IMR-90 (cell line): Measurements from ENCODE around the gene KDM4B. TPM values are rescaled to one million over a fixed set of nuclear protein-coding genes. Genes with fewer than 3 reads are reported as not detected.

Source experiments
- ATAC-seq: fragments of 200-7000 bp; cut with Tn5 transposase; 2 replicates; pipeline ENCODE4 v1.9.1; 2020; ENCODE audit warnings: low read depth, mild to moderate bottlenecking, moderate library complexity
- BruUV-seq: library from RNA; stranded (reverse); fragments of 400-500 nt; replicated peaks from 2 replicates; lab custom pipeline; 2021; lab: Mats Ljungman, UMichigan
- CTCF ChIA-PET: fragments of 300-600 bp; formaldehyde crosslinking; extraction: SDS; loops from one replicate; lab custom pipeline; 2021; ENCODE audit warnings: antibody characterized with exemption; lab: Yijun Ruan, JAX
- POLR2A ChIA-PET: fragments of 300-600 bp; sonication (Branson Sonifier 250); formaldehyde crosslinking; loops from one replicate; lab custom pipeline; 2022; ENCODE audit warnings: antibody characterized with exemption; ENCODE audit not compliant: unreplicated experiment; lab: Charles Lee
- DNase-seq: peaks from one replicate; pipeline ENCODE4 v3.0.0; 2013
- H2AFZ ChIP-seq: replicated peaks from 2 replicates; pipeline ENCODE3; 2013; ENCODE audit warnings: low read length, mild to moderate bottlenecking; ENCODE audit not compliant: poor library complexity
- H2AK5ac ChIP-seq: 2 replicates; pipeline ENCODE4 v1.6.1; 2013; ENCODE audit warnings: low read depth, low read length, inconsistent platforms
- H2AK9ac ChIP-seq: replicated peaks from 2 replicates; pipeline ENCODE3; 2013; ENCODE audit warnings: mild to moderate bottlenecking, low read depth, low read length, moderate library complexity; ENCODE audit not compliant: poor library complexity
- H2BK120ac ChIP-seq: 2 replicates; pipeline ENCODE4 v1.6.1; 2013; ENCODE audit warnings: low read depth, low read length, inconsistent platforms
- H2BK15ac ChIP-seq: 3 replicates; pipeline ENCODE4 v1.6.1; 2013; ENCODE audit warnings: low read depth, low read length, inconsistent platforms
- H2BK20ac ChIP-seq: 2 replicates; pipeline ENCODE4 v1.6.1; 2013; ENCODE audit warnings: low read depth, mild to moderate bottlenecking, inconsistent platforms, low read length, moderate library complexity
- H2BK5ac ChIP-seq: 2 replicates; pipeline ENCODE4 v1.6.1; 2013; ENCODE audit warnings: mild to moderate bottlenecking, low read depth, low read length, inconsistent platforms; ENCODE audit not compliant: poor library complexity, severe bottlenecking
- H3K14ac ChIP-seq: replicated peaks from 2 replicates; pipeline ENCODE4 v1.6.1; 2013; ENCODE audit warnings: low read depth, low read length, inconsistent platforms
- H3K18ac ChIP-seq: 2 replicates; pipeline ENCODE4 v1.6.1; 2013; ENCODE audit warnings: low read depth, low read length, control low read depth
- H3K23ac ChIP-seq: 2 replicates; pipeline ENCODE4 v1.6.1; 2013; ENCODE audit warnings: low read depth, low read length, inconsistent platforms
- H3K27ac ChIP-seq: 2 replicates; pipeline ENCODE4 v1.5.1; 2013; ENCODE audit warnings: mild to moderate bottlenecking, control low read depth, low read length; ENCODE audit not compliant: insufficient read depth
- H3K27me3 ChIP-seq: 2 replicates; pipeline ENCODE4 v1.6.1; 2013; ENCODE audit warnings: low read length; ENCODE audit not compliant: control insufficient read depth, insufficient read depth
- H3K36me3 ChIP-seq: 2 replicates; pipeline ENCODE4 v1.6.1; 2013; ENCODE audit warnings: low read length, mixed read lengths; ENCODE audit not compliant: control insufficient read depth, insufficient read depth
- H3K4ac ChIP-seq: 2 replicates; pipeline ENCODE4 v1.6.1; 2013; ENCODE audit warnings: low read depth, low read length, inconsistent platforms
- H3K4me1 ChIP-seq: 2 replicates; pipeline ENCODE4 v1.6.1; 2013; ENCODE audit warnings: low read length, mixed read lengths; ENCODE audit not compliant: control insufficient read depth, insufficient read depth
- H3K4me2 ChIP-seq: 2 replicates; pipeline ENCODE4 v1.6.1; 2013; ENCODE audit warnings: low read depth, mild to moderate bottlenecking, control low read depth, low read length, moderate library complexity
- H3K4me3 ChIP-seq: 2 replicates; pipeline ENCODE4 v1.5.1; 2013; ENCODE audit warnings: low read depth, mild to moderate bottlenecking, control low read depth, low read length, moderate library complexity; ENCODE audit not compliant: insufficient read depth
- H3K56ac ChIP-seq: 2 replicates; pipeline ENCODE4 v1.6.1; 2013; ENCODE audit warnings: low read length, inconsistent platforms; ENCODE audit not compliant: insufficient read depth; ENCODE audit errors: extremely low read depth
- H3K79me1 ChIP-seq, 2 experiments: 2 replicates each; pipeline ENCODE4 v1.6.1; 2013; ENCODE audit warnings: low read length in 2 of 2, inconsistent platforms in 1 of 2, low read depth in 1 of 2
- H3K9ac ChIP-seq: 2 replicates; pipeline ENCODE4 v1.6.1; 2013; ENCODE audit warnings: low read depth, low read length, control low read depth
- H3K9me1 ChIP-seq: 2 replicates; pipeline ENCODE4 v1.6.1; 2013; ENCODE audit warnings: low read length, inconsistent platforms; ENCODE audit not compliant: insufficient read depth
- H3K9me3 ChIP-seq: 2 replicates; pipeline ENCODE4 v1.6.1; 2013; ENCODE audit warnings: low read length; ENCODE audit not compliant: control insufficient read depth, insufficient read depth
- H4K20me1 ChIP-seq: 2 replicates; pipeline ENCODE4 v1.6.1; 2013; ENCODE audit warnings: low read length, inconsistent platforms; ENCODE audit not compliant: insufficient read depth
- H4K5ac ChIP-seq: 2 replicates; pipeline ENCODE4 v1.6.1; 2013; ENCODE audit warnings: mild to moderate bottlenecking, low read depth, low read length, control low read depth
- H4K8ac ChIP-seq, 2 experiments: 2 replicates each; pipeline ENCODE4 v1.6.1; 2013; ENCODE audit warnings: low read depth in 2 of 2, low read length in 2 of 2, control low read depth in 1 of 2, inconsistent platforms in 1 of 2
- H4K91ac ChIP-seq: 2 replicates; pipeline ENCODE4 v1.6.1; 2013; ENCODE audit warnings: low read depth, low read length, inconsistent platforms; ENCODE audit not compliant: insufficient read depth
- BHLHE40 ChIP-seq: fragments of 150-350 bp; IDR thresholded peaks from 2 replicates; pipeline ENCODE4 v1.6.1; 2016; ENCODE audit warnings: mild to moderate bottlenecking, low read depth, low read length
- CEBPB ChIP-seq: IDR thresholded peaks from 2 replicates; pipeline ENCODE4 v1.6.1; 2012; ENCODE audit warnings: low read depth, low read length, improper control_type of control experiment
- CHD1 ChIP-seq: IDR thresholded peaks from 2 replicates; pipeline ENCODE4 v1.6.1; 2012; ENCODE audit warnings: low read depth, low read length, improper control_type of control experiment
- CTCF ChIP-seq: conservative IDR thresholded peaks from 2 replicates; pipeline ENCODE4 v1.5.1; 2012; ENCODE audit warnings: mild to moderate bottlenecking, low read depth, low read length, improper control_type of control experiment
- ELK1 ChIP-seq: fragments of 150-350 bp; IDR thresholded peaks from 2 replicates; pipeline ENCODE4 v1.6.1; 2016; ENCODE audit warnings: low read depth, mild to moderate bottlenecking, low read length, moderate library complexity, borderline replicate concordance
- FOS ChIP-seq: fragments of 150-350 bp; IDR thresholded peaks from 2 replicates; pipeline ENCODE4 v1.6.1; 2016; ENCODE audit warnings: low read depth, low read length
- MAFK ChIP-seq: IDR thresholded peaks from 2 replicates; pipeline ENCODE4 v1.6.1; 2012; ENCODE audit warnings: low read depth, low read length, improper control_type of control experiment
- MXI1 ChIP-seq: IDR thresholded peaks from 2 replicates; pipeline ENCODE4 v1.6.1; 2012; ENCODE audit warnings: low read depth, mild to moderate bottlenecking, low read length, moderate library complexity, borderline replicate concordance
- NFE2L2 ChIP-seq: fragments of 150-350 bp; IDR thresholded peaks from 2 replicates; pipeline ENCODE4 v1.6.1; 2016; ENCODE audit warnings: low read depth, mild to moderate bottlenecking, low read length
- POLR2A ChIP-seq: IDR thresholded peaks from 2 replicates; pipeline ENCODE4 v1.6.1; 2012; ENCODE audit warnings: mild to moderate bottlenecking, low read depth, low read length
- RAD21 ChIP-seq: IDR thresholded peaks from 2 replicates; pipeline ENCODE4 v1.6.1; 2012; ENCODE audit warnings: low read length, improper control_type of control experiment
- RCOR1 ChIP-seq: IDR thresholded peaks from 2 replicates; pipeline ENCODE4 v1.6.1; 2012; ENCODE audit warnings: mild to moderate bottlenecking, low read length, improper control_type of control experiment; ENCODE audit not compliant: insufficient replicate concordance
- RFX5 ChIP-seq: IDR thresholded peaks from 2 replicates; pipeline ENCODE4 v1.8.0; 2012; ENCODE audit warnings: low read depth, mild to moderate bottlenecking, low read length, moderate library complexity
- SMC3 ChIP-seq: fragments of 150-350 bp; IDR thresholded peaks from 2 replicates; pipeline ENCODE4 v1.6.1; 2016; ENCODE audit warnings: low read depth, mild to moderate bottlenecking, antibody characterized with exemption, low read length, moderate library complexity
- USF2 ChIP-seq: fragments of 150-350 bp; IDR thresholded peaks from 2 replicates; pipeline ENCODE4 v1.6.1; 2017; ENCODE audit warnings: mild to moderate bottlenecking, antibody characterized with exemption, low read length, low read depth
- WGBS, 2 experiments: methylation state at CpG; one replicate each; pipeline versions ENCODE4 v1.1.5 to v1.1.7; 2013; ENCODE audit warnings: missing lambda C conversion rate in 2 of 2; ENCODE audit not compliant: insufficient read length in 1 of 2; ENCODE audit errors: extremely low coverage in 2 of 2; 5-methylcytosine and 5-hydroxymethylcytosine counted together
- dilution Hi-C: fragments of 300-500 bp; cut with HindIII; formaldehyde crosslinking; loops from one replicate; pipeline ENCODE4 v1.14.3; 2018; ENCODE audit warnings: low sequenced_read_pairs; ENCODE audit not compliant: unreplicated experiment
- in situ Hi-C: fragments of 300-500 bp; cut with MboI; formaldehyde crosslinking; loops from 3 replicates; pipeline ENCODE4 v1.14.3; 2019; ENCODE audit warnings: low sequenced_read_pairs, inconsistent platforms, mixed read lengths
- intact Hi-C: fragments of 100-400 bp; cut with micrococcal nuclease; formaldehyde crosslinking; loops from 2 replicates; pipeline ENCODE4 v1.10.0; 2022
- polyA plus RNA-seq, 3 experiments: library from polyadenylated mRNA; depleted of rRNA; stranded (reverse); fragments of >200 nt; gene quantifications; 2 replicates each; pipeline ENCODE4 v1.2.3, GENCODE V29; 2012; ENCODE audit warnings: low replicate concordance in 1 of 3
- total RNA-seq: library from RNA; depleted of rRNA; stranded (reverse); fragments of >200 nt; gene quantifications from 2 replicates; pipeline ENCODE4 v1.2.3, GENCODE V29; 2012

The KDM4B gene
- total and polyA plus RNA-seq, 2 of the 4 experiments (the other 2 are of a cell fraction), result 5.0 to 17.9 TPM

GRCh38 chr19:5003781-5004180, 34.9 kb downstream of the KDM4B start:
- DNase-seq, result no peak
- 97% methylated on average over 9 of the region's 18 CpGs; no CpG with 5 or more reads in 1 of the 2 experiments for WGBS, 2 experiments
- Histone ChIP-seq H4K20me1 (peaks cover 91% of the 10 kb centered on the region), H3K27me3 (no peaks in the 10 kb centered on the region), H2AFZ (no peak overlapping the region), H2BK20ac (no peak overlapping the region), H3K14ac (no peak overlapping the region), H3K9me3 (no peaks in the 10 kb centered on the region), H4K8ac (no peak overlapping the region), H3K23ac (no peak overlapping the region), H3K9me1 (peaks cover 11% of the 10 kb centered on the region), H3K36me3 (peaks cover 10% of the 10 kb centered on the region; the same call in 1 of the 2 replicates), H3K56ac (no peak overlapping the region), H3K79me1 (peaks cover 31 to 92% of the 10 kb centered on the region in 2 experiments), H4K91ac (no peak overlapping the region), H3K18ac (no peak overlapping the region), H4K5ac (no peak overlapping the region), H3K4me3 (no peak overlapping the region), H2AK5ac (no peak overlapping the region), H3K4ac (no peak overlapping the region), H2BK120ac (no peak overlapping the region), H2BK5ac (no peak overlapping the region), H3K4me2 (no peak overlapping the region), H2BK15ac (no peak overlapping the region), H3K9ac (no peak overlapping the region), H3K4me1 (no peaks in the 10 kb centered on the region), H2AK9ac (no peak overlapping the region), H3K27ac (no peak overlapping the region)
- TF ChIP-seq FOS, result no peak
- no peak for TF ChIP-seq CTCF
- no peak for TF ChIP-seq RFX5
- TF ChIP-seq MAFK, result no peak
- TF ChIP-seq NFE2L2, result no peak
- TF ChIP-seq CEBPB, result no peak
- TF ChIP-seq MXI1, result no peak
- no peak for TF ChIP-seq RAD21
- TF ChIP-seq ELK1, result no peak
- no peak for TF ChIP-seq RCOR1
- TF ChIP-seq USF2, result no peak
- TF ChIP-seq POLR2A, result no peak
- TF ChIP-seq SMC3, result no peak
- no peak for TF ChIP-seq BHLHE40
- no peak for TF ChIP-seq CHD1
- CTCF ChIA-PET, result no interaction called here
- no peak for ATAC-seq
- dilution Hi-C loops (no loop called here), in situ Hi-C loops (no loop called here), intact Hi-C loops (no loop called here)
- POLR2A ChIA-PET, result no interaction called here
- BruUV-seq, result no TSS peak
